GM19463 (cell line): Measurements from ENCODE around the gene ZNF554.
"Not testable (repeated sequence)": the region's sequence is repeated elsewhere in the genome, so short reads cannot be mapped to it uniquely, and the experiment has no call there.

Source experiments
- ATAC-seq: cut with Tn5 transposase; IDR thresholded peaks from one replicate; pipeline ENCODE4 v1.9.1; 2021; ENCODE audit warnings: mild to moderate bottlenecking, moderate library complexity; ENCODE audit not compliant: unreplicated experiment

The ZNF554 gene

DNA sequence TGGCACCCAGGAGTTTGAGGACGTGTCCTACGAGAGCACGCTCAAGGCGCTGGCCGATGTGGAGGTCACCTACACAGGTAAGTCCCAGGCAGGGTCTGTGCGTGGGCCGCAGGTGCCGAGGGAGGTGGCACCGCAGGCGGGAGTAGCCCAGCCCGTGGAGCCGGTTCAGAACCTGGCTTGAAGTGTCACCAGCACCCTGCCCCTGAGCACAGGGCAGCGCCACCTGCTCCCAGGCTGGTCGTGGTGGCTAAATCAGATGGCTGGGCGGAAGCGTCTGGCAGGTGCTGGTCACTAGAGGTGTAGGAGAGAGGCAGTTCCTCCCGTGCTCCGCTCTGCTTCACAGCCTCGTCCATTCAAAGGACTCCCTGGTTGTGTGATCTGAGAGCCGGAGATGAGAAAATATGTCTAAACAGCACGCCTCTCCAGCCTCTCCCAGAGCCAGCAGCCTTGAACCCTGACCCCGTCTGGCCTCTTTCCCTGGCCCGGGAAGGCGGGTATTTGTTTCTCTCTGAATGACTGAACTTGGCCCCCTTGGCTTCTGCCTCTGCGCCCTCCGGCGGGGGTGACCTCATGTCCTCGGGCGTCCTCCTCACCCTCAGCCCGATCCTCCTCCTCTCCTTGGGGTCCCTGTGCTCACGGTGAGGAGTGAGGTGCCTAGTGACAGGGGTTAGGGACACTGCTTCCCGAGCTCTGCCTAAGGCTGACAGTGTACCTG, 29.0 kb upstream of the ZNF554 start:
- no peak for ATAC-seq

DNA sequence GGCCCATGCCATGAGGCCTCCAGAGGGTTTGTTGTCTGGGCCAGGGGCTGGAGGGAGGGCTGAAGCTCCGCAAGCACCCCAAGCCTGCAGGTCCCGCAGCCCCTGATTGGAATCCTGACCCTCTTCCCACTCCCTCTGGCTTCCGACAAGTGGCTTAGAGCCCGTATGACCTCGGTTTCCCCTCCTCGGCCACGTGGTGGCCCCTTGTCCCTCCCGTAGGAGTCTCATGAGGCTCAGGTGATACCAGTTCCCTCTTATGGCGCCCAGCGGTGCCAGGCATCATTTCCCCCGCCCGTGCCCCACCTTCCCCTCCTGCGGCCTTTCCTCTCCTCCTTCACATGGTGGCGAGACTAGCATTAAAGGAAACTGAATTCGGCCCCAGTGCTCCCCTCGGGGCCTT, 28.2 kb upstream of the ZNF554 start:
- ATAC-seq: no peak

DNA sequence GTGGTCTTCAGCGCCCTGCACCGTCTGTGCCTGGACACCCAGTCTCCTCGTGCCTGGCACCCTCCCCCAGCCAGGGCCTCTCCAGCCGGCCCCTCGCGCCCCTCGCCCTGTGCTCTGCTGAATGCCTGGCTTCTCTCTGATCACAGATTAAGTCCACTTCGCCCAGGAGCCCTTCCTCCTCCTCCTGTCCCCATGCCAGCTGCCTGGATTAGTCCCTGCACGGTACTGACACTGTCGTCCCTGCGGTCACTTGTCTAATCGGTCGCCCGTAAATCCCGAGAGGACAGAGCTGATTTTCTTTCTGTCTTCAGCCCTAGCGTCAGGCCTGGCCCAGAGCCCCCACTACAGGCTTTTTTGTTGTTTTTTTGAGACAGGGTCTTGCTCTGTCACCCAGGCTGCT, 27.8 kb upstream of the ZNF554 start:
- ATAC-seq: no peak

DNA sequence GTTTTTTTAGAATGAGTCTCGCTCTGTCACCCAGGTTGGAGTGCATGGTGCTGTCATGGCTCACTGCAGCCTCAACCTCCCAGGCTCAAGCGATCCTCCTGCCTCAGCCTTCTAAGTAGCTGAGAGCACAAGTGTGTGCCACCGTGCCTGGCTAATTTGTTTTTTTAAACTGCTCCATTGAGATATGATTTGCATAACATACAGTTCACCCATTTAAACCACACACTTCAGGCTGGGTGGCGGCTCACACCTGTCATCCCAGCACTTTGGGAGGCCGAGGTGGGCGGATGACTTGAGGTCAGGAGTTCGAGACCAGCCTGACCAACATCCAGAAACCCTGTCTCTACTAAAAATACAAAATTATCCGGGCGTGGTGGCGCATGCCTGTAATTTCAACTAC, 27.0 kb upstream of the ZNF554 start:
- not testable (repeated sequence) for ATAC-seq

DNA sequence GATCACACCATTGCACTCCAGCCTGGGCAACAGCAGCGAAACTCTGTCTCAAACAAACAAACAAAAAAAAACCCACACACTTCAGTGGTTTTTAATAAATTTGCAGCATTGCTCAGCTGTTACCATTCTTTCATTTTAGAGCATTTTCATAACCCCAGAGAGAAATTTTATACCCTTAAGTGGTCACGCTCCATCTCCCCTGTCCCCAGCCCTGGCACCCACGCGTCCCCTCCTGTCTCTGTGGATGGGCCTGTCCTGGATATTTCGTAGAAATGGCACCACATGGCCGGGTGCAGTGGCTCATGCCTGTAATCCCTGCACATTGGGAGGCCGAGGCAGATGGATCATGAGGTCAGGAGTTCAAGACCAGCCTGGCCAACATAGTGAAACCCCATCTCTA, 26.5 kb upstream of the ZNF554 start:
- no peak for ATAC-seq

DNA sequence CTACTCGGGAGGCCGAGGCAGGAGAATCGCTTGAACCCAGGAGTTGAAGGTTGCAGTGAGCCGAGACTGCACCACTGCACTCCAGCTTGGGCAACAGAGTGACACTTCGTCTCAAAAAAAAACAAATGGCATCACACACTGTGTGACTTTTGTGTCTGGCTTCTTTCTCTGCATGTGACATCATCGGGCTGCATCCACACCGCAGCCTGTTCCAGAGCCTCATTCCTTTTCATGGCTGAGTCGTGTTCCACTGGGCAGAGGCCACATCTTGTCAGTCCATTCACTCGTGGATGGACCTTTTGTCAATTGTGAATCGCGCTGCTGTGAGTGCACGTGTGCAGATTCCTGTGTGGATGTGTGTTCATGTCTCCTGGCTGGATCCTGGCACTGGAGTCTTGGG, 26.1 kb upstream of the ZNF554 start:
- ATAC-seq: no peak

DNA sequence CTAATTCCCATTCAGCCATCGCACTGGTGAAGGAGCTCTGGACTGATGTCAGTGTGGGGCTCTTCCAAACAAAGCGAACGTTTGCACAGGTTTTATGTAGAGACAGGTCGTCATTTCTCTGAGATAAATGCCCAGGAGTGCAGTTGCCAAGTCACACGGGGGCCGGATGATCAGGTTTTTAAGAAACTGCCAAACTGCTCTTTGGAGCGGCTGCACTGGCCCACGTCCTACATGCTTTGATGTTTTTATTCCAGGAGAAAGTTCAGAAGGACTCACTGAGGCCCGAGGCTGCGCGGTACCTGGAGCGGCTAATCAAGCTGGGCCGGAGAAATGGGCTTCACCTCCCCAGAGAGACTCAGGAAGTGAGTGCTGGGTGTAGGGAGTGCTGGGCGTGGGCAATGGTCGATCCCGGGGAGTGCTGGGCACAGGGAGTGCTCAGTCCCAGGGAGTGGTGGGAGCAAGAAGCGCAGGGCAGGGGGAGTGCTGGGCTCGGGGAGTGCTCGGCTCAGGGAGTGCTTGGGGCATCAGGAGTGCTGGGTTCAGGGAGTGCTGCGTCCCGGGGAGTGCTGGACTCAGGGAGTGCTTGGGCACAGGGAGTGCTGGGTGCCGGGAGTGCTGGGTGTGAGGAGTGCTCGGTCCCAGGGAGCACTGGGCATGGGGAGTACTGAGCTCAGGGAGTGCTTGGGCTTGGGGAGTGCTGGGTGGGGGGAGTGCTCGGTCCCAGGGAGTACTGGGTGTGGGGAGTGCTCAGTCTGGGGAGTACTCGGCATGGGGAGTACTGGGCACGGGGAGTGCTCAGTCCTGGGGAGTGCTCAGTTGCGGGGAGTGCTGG, 23.6 kb upstream of the ZNF554 start:
- ATAC-seq: no peak

DNA sequence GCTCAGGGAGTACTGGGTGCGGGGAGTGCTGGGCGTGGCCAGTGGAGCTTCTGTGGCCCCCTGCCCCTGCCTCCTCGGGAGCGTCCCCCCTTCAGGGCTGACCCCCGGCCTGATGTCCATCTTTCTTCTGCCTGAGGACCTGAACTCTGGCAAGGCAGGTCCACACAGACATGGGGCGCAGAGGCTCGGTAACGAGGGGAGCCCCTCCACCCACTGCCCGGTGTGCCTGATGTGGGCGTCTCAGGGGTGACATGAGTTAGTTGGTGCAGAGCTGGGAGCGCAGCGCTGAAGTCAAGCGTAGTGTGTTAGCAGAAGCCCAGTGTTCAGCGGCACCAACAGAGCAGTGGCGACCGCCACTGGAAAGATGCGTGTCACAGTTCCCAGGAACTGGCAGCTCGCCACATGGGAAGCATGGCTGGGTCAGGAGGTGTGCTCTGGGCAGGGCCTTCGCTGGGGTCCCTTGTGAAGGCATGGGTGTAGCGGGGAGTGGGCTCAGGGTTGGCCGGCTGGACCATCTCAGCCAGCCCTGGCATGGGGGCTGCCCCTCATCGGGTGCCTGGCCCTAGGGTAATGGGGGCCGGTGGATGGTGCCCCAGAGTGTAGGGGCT, 22.9 kb upstream of the ZNF554 start:
- ATAC-seq: no peak

DNA sequence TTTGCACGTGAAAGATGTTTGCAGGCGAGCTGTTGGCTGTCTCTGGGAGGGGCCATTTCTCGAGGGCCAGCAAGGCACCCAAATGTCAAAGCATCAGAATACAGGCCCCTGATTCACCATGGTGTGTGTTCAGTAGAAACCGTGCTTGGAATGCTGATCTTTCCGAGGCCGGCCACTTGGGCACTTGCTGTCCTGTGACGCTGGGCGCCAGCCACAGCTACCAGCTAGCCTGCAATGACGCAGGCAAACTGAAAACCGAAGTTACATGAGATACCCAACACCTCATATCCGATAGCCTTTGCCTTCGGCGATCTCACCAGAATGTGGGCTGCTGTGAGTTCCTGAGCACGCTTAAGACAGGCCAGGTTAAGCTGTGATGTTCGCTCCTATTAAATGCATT, 22.4 kb upstream of the ZNF554 start:
- no peak for ATAC-seq

DNA sequence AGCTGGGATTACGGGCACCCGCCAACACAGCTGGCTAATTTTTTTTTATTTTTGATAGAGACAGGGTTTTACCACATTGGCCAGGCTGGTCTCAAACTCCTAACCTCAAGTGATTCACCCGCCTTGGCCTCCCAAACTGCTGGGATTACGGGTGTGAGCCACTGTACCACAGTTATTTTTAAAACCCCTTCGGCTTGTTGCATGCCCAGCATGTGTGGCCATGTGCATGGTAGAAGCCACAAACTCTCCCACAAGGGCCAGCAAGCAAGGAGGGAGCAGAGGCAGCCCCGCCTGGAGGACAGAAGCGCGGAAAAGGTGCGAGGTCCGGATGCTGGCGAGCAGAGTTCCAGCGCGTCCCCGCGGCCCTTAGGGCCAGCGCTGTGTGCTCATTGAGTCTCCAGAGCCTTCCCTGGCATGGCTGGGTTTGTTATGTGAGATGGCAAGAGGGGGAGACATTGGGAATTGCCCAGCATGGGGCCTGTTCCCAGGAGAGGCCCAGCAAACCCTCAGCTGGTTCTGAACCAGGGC, 21.4 kb upstream of the ZNF554 start:
- ATAC-seq: no peak

DNA sequence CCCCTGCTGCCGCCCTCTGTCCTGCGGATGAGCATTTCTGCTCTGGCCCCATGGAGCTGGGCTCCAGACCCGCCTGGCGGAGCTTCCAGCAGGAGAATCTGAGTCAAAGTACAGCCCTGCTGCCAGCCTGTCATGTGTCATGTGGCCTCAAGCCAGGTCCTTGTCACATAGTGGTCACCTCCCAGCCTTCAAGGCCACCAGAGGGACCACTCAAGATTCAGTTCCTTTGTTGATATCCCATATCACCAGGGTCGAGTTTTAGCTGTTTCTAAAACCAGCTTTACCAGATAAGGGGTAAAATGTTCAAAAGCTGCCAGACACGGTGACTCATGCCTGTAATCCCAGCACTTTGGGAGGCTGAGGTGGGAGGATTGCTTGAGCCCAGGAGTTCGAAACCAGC, 20.9 kb upstream of the ZNF554 start:
- ATAC-seq: no peak

DNA sequence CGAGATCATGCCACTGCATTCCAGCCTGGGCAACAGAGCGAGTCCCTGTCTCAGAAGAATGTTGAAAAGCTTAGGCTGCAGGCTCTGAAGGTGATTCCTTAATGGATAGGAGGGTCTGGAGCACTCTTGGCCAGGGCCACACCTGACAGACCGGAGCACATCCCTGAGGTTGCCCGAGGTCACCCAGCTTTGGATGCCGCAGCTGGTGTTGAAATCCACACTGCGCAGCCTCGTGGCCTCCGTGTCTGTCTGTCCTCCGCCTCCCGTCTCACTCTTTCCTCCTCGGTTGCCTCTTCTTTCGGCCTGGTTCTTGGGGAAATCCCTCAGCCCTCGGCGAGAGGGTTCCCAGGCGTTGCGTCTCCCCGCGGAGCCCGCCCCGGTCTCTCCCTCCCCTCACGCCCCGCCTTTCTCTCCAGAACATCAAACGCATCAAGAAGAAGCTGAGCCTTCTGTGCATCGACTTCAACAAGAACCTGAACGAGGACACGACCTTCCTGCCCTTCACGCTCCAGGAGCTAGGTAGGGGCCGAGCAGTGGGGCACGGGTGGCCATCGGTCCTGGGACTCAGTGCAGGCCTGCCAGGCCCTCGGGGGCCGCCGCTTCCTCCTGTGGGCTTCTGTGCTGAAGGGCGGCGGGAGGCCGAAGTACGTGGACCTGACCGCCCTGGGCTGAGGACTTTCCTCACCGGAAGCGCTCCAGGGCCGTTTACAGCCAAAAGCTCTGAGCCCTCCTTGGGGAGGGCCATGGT, 20.2 kb upstream of the ZNF554 start:
- ATAC-seq: no peak

DNA sequence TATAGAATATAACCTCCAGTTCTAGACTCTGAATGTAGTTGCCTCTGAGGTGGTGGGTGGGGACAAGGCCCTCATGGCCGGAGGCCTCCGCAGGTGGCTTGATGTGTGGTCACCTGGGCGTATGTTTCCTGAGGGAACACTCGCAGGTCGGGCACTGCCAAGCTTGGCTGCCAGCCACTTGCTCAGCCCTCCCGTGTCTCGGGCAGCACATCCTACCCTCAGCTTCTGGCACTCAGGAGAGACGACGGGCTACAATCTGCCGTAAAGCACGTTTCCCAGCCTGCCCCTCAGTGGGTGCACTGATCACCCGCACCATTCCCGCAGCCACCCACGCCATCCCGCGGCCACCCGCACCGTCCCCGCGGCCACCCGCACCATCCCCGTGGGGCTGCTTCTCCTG, 19.2 kb upstream of the ZNF554 start:
- ATAC-seq: no peak

DNA sequence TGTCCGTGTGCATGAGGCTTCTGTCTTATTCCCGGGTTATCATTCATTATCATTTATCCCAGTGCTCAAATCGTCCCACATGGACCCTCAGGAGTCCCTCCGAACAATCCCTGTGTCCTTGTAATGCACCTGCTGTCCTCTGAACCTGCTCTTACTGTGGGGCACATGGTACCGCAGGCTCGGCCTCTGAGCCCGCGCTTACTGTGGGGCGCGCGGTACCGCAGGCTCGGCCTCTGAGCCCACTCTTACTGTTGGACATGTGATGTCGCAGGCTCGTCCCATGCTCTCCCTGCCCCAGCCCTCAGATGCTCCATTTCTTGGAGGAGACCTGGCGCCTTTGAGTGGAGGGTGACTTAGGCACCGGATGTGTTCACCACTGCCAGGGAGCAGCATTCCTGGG, 16.8 kb upstream of the ZNF554 start:
- no peak for ATAC-seq

DNA sequence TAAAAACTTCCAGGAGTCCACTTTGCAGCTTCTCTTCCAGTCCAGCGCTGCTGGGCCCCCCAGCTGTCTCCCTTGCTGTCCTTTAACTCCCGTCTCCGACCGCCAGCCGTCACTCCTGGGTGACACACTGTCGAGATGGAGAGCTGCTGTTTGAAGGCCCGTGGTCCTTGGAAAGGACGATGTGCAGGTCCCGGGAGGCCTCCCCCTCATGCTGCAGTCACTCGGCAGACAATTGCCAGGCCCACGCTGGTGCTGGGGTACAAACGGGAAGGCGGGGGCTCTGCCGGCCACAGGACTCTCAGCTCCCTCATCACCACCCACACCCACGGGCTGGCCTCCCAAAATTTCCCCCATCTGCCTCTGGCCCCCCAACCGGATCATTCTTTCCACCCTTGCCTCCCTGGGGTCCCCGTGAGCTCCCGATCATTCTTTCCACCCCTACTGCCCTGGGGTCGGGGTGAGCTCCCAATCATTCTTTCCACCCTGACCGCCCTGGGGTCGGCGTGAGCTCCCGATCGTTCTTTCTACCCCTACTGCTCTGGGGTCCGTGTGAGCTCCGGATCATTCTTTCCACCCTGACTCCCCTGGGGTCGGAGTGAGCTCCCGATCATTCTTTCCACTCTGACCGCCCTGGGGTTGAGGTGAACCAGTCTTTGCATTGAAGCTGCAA, 16.0 kb upstream of the ZNF554 start:
- no peak for ATAC-seq

DNA sequence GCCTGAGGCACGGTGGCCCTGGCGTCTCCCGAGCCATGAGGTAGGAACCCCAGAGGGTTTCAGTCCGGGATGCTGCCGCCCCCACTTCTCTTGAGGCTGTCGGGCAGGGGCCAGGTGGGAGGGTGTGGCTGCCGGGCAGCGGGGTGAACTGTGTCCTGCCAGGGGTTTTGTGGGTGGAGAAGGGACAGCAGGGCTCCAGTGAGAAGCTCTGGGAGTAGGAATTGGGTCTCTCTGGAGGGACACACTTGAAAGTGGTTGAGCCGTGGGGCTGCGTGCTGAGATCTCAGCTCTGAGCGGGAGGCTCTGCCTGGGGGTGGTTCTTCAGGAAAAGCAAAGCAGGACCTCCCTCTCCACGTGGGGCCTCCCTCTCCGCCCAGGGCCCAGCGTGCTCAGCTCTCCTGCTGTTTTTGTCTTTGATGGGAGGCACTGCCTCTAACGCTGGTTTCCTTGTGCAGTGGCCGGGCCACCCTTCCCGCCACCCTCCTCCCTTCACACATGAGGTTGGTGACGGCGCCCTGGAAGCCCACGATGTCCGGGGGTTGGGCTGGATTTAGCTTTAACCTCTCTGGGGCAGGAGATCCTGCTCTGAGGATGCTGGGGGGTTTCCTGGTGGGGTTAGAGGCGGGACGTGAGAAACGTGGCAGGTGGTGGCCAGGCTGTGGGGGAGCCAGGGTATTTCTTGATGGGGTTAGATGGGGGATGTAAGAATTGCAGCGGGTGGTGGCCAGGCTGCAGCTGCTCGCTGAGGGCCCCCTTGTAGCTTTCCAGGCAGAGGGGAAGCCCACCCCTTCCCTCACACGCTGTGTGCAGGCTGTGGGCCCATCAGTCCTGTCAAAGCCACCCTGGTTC, 15.3 kb upstream of the ZNF554 start:
- ATAC-seq: no peak

DNA sequence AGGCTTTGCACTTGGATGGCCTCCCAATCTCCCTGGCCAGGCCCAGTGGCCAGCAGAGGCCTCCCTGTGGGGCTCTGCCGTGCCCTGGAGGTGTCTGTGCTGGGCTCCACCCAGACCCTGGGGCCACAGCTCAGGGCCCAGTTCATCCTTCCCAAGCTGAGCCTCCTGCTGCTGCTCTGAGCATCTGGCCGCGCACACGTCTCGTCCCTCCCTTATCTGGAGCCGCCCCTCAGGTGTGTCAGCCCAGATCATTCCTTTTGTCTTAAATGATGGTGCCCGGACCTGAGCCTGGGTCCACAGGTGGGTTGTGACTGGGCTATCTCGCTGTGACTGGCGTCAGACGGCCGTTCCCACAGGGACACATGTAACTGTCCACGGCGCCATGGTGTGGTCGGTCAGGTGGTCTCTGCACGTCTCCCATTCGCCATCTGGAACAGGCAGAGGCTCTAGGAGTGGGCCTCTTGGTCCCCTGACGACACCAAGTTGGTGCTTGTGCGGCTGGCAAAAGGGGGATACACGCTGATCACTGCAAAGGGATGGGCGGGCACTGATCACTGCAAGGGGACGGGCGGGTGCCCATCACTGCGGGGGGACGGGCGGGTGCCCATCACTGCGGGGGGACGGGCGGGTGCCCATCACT, 14.3 kb upstream of the ZNF554 start:
- ATAC-seq: no peak

DNA sequence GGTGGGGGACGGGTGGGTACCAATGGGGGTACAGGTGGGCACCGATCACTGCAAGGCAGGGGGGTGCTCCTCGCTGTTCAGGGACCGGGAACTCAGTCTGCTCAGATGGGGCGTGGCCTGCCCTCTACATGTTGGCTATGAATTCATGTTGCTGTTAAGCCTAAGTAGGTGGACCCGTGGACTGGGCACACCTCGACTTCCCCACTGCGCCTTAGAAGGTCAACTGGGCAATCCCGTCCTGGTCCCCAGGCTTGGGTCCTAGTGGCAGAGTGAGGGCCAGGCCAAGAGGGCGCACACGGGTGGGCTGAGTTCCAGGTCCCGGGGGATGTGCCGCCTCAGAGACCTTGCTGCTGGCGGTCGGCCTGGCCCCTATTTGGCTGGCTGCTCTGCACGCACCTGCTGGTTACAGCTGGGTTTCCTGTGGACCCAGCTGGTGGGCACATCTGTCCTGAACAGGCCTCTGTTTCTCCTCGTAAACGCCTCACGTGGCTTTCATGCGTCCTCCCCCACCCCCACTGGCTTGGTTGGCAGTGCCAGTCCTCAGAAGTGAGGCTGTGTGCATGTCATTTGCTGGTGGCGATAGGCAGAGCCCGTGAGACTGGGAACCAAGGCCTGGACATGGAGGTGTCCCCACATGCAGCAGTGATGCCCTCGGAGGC, 13.5 kb upstream of the ZNF554 start:
- ATAC-seq: no peak
